Measurements from ENCODE around the gene CYP4F11.
A peak's percentile ranks its signal among the peaks of the same experiment; 100 is the strongest.
"Not testable (repeated sequence)": the region's sequence is repeated elsewhere in the genome, so short reads cannot be mapped to it uniquely, and the experiment has no call there.

CYP4F11 gene

DNA sequence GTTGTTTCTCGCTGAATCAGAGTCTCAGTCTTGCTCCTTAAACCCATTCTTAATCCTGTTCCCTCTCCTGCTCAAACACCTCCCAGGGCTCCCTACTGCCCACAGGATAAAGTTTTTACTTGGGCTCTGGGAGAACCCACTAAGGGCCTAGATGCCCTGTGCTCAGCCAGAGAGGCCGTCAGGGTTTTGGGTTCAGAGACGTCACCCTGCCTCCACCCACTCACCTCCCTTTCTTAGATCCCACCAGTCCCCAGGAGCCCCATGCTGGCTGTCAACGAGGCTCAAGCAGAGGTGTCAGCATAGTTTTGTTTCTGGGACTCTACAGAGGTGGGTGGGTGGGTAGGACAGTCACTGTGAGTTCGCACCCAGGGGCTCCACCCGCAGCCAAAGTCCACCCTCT lies 20.9 kb downstream of the CYP4F11 start:
- no peak for TF ChIP-seq SP1 (IDR thresholded peaks at IDR 0.05)
- TF ChIP-seq ARNT (IDR thresholded peaks at IDR 0.05), result no peak
- TF ChIP-seq TARDBP (IDR thresholded peaks at IDR 0.05), result no peak
- TF ChIP-seq FOXK2 (IDR thresholded peaks at IDR 0.05), result no peak
- TF ChIP-seq ZNF384 (IDR thresholded peaks at IDR 0.05), result no peak
- no peak for TF ChIP-seq L3MBTL2 (conservative IDR thresholded peaks at IDR 0.05)
- no peak for TF ChIP-seq HDGF (IDR thresholded peaks at IDR 0.05; ENCODE audit: borderline replicate concordance)
- TF ChIP-seq SUZ12 (IDR thresholded peaks at IDR 0.05), result no peak
- no peak for TF ChIP-seq NFRKB (IDR thresholded peaks at IDR 0.05)
- TF ChIP-seq CTBP1 (IDR thresholded peaks at IDR 0.05; ENCODE audit: borderline replicate concordance), result no peak
- no peak for TF ChIP-seq ELF4 (IDR thresholded peaks at IDR 0.05)
- TF ChIP-seq FOXM1 (IDR thresholded peaks at IDR 0.05; ENCODE audit: borderline replicate concordance), result no peak
- TF ChIP-seq LEF1 (IDR thresholded peaks at IDR 0.05; ENCODE audit: borderline replicate concordance), result no peak
- TF ChIP-seq FOXA1 (IDR thresholded peaks at IDR 0.05), result no peak
- peak; percentile 0 for DNase-seq (ENCODE audit: extremely low spot score)
- CTCF ChIA-PET, result no interaction called here
- POLR2A ChIA-PET, result no interaction called here

- ChIA-PET CTCF (no interaction called here), POLR2A (no interaction called here)
- DNase-seq (ENCODE audit: extremely low spot score), result peak; percentile 5
- TF ChIP-seq TARDBP (IDR thresholded peaks at IDR 0.05) (no peak), CTBP1 (IDR thresholded peaks at IDR 0.05; ENCODE audit: borderline replicate concordance) (no peak), FOXK2 (IDR thresholded peaks at IDR 0.05) (no peak), FOXA1 (IDR thresholded peaks at IDR 0.05) (no peak)
These were observed 22.6 kb downstream of the CYP4F11 start for GRCh38 chr19:15911599-15912235.

- CTCF ChIA-PET, result no interaction called here
- DNase-seq (ENCODE audit: extremely low spot score), result no peak
- POLR2A ChIA-PET, result no interaction called here
- TF ChIP-seq HDGF (IDR thresholded peaks at IDR 0.05; ENCODE audit: borderline replicate concordance), result no peak
- no peak for TF ChIP-seq ELF4 (IDR thresholded peaks at IDR 0.05)
- no peak for TF ChIP-seq NFRKB (IDR thresholded peaks at IDR 0.05)
- no peak for TF ChIP-seq PKNOX1 (IDR thresholded peaks at IDR 0.05)
- TF ChIP-seq SUZ12 (IDR thresholded peaks at IDR 0.05), result no peak
- TF ChIP-seq ARNT (IDR thresholded peaks at IDR 0.05), result no peak
- no peak for TF ChIP-seq BHLHE40 (IDR thresholded peaks at IDR 0.05; ENCODE audit: borderline replicate concordance)
- TF ChIP-seq FOXA1 (IDR thresholded peaks at IDR 0.05), result no peak
- TF ChIP-seq L3MBTL2 (conservative IDR thresholded peaks at IDR 0.05), result no peak
- no peak for TF ChIP-seq TARDBP (IDR thresholded peaks at IDR 0.05)
- TF ChIP-seq CTBP1 (IDR thresholded peaks at IDR 0.05; ENCODE audit: borderline replicate concordance), result no peak
- no peak for TF ChIP-seq FOXK2 (IDR thresholded peaks at IDR 0.05)
- TF ChIP-seq ZNF384 (IDR thresholded peaks at IDR 0.05), result no peak
- TF ChIP-seq SP1 (IDR thresholded peaks at IDR 0.05), result no peak
- no peak for TF ChIP-seq FOXM1 (IDR thresholded peaks at IDR 0.05; ENCODE audit: borderline replicate concordance)
These were observed 29.3 kb downstream of the CYP4F11 start for GRCh38 chr19:15905026-15905425.

GRCh38 chr19:15902898-15903297 lies 31.4 kb downstream of the CYP4F11 start:
- POLR2A ChIA-PET, result not testable (repeated sequence)

GRCh38 chr19:15902254-15902653 lies 32.1 kb downstream of the CYP4F11 start:
- no peak for DNase-seq (ENCODE audit: extremely low spot score)
- TF ChIP-seq BHLHE40 (IDR thresholded peaks at IDR 0.05; ENCODE audit: borderline replicate concordance) (no peak), ZNF384 (IDR thresholded peaks at IDR 0.05) (no peak), LEF1 (IDR thresholded peaks at IDR 0.05; ENCODE audit: borderline replicate concordance) (no peak), FOXK2 (IDR thresholded peaks at IDR 0.05) (no peak), FOXM1 (IDR thresholded peaks at IDR 0.05; ENCODE audit: borderline replicate concordance) (no peak), FOXA1 (IDR thresholded peaks at IDR 0.05) (no peak), ELF4 (IDR thresholded peaks at IDR 0.05) (no peak), ARNT (IDR thresholded peaks at IDR 0.05) (no peak), CTBP1 (IDR thresholded peaks at IDR 0.05; ENCODE audit: borderline replicate concordance) (no peak)
- ChIA-PET POLR2A (no interaction called here), CTCF (no interaction called here)

More at GRCh38 chr19:15902898-15903297, 31.4 kb downstream of the CYP4F11 start:
- CTCF ChIA-PET; DNase-seq (ENCODE audit: extremely low spot score): not testable (repeated sequence)

DNA sequence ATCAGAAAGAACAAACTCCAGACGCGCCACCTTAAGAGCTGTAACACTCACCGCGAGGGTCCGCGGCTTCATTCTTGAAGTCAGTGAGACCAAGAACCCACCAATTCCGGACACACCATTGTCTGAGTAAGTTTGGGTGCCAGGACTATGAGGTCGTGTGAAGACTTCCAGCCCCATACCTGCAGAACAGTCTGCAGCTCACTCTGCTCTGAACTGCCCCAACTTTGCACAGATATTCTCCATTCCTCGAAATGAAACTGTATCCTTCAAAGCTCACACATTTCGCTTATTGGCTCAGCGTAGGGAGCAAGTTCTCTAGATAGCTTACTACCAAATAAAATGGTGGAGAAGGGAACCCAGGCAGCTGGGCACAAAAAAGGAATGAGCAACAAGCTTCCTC lies 33.8 kb downstream of the CYP4F11 start:
- DNase-seq (ENCODE audit: extremely low spot score), result no peak
- ChIA-PET POLR2A (no interaction called here), CTCF (no interaction called here)

DNA sequence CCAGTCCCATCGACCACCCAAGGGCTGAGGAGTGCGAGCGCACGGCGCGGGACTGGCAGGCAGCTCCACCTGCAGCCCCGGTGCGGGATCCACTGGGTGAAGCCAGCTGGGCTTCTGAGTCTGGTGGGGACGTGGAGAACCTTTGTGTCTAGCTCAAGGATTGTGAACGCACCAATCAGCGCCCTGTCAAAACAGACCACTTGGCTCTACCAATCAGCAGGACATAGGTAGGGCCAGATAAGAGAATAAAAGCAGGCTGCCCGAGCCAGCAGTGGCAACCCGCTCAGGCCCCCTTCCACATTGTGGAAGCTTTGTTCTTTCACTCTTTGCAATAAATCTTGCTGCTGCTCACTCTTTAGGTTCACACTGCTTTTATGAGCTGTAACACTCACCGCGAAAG lies 34.3 kb downstream of the CYP4F11 start:
- POLR2A ChIA-PET; DNase-seq (ENCODE audit: extremely low spot score); CTCF ChIA-PET: not testable (repeated sequence)

More for the DNA sequence above, 33.8 kb downstream of the CYP4F11 start:
- TF ChIP-seq SUZ12 (IDR thresholded peaks at IDR 0.05), result no peak
- TF ChIP-seq FOXM1 (IDR thresholded peaks at IDR 0.05; ENCODE audit: borderline replicate concordance), result no peak
- TF ChIP-seq CTBP1 (IDR thresholded peaks at IDR 0.05; ENCODE audit: borderline replicate concordance), result no peak
- TF ChIP-seq FOXA1 (IDR thresholded peaks at IDR 0.05), result no peak
- no peak for TF ChIP-seq L3MBTL2 (conservative IDR thresholded peaks at IDR 0.05)
- TF ChIP-seq SP1 (IDR thresholded peaks at IDR 0.05), result no peak
- no peak for TF ChIP-seq LEF1 (IDR thresholded peaks at IDR 0.05; ENCODE audit: borderline replicate concordance)
- no peak for TF ChIP-seq ARNT (IDR thresholded peaks at IDR 0.05)
- TF ChIP-seq NFRKB (IDR thresholded peaks at IDR 0.05), result no peak
- no peak for TF ChIP-seq ELF4 (IDR thresholded peaks at IDR 0.05)
- no peak for TF ChIP-seq BHLHE40 (IDR thresholded peaks at IDR 0.05; ENCODE audit: borderline replicate concordance)

- POLR2A ChIA-PET; DNase-seq (ENCODE audit: extremely low spot score); CTCF ChIA-PET: not testable (repeated sequence)
These were observed 34.8 kb downstream of the CYP4F11 start for GRCh38 chr19:15899561-15899960.

All from HEK293T (cell line).